HepG2 (cell line): ENCODE results near the gene JTB. TPM values are rescaled to one million over a fixed set of nuclear protein-coding genes. Genes with fewer than 3 reads are reported as not detected.

Experiments used
- CBX2 ChIP-seq, 2 experiments: fragments of 200-600 bp in 1 of 2; sonication (generic); formaldehyde crosslinking in 1 of 2; IDR thresholded peaks; 2 replicates each; pipeline versions ENCODE4 v1.7.0 to v1.8.1; 2018 to 2022; ENCODE audit warnings: low read depth in 2 of 2, low read length in 1 of 2, mild to moderate bottlenecking in 1 of 2, missing genetic modification reagents in 1 of 2
- CSRNP1 ChIP-seq: sonication (generic); formaldehyde crosslinking; IDR thresholded peaks from 2 replicates; pipeline ENCODE4 v1.8.1; 2023; ENCODE audit warnings: mild to moderate bottlenecking, missing genetic modification reagents
- DMTF1 ChIP-seq: sonication (generic); formaldehyde crosslinking; IDR thresholded peaks from 2 replicates; pipeline ENCODE4 v1.4.0; 2020; ENCODE audit warnings: mild to moderate bottlenecking, missing genetic modification reagents
- EHMT2 ChIP-seq: fragments of 200-600 bp; sonication (generic); IDR thresholded peaks from 2 replicates; pipeline ENCODE4 v1.7.0; 2017; ENCODE audit warnings: antibody characterized with exemption, low read depth, low read length, borderline replicate concordance
- HMG20B ChIP-seq: conservative IDR thresholded peaks from 2 replicates; pipeline ENCODE4 v1.6.1; 2016; ENCODE audit warnings: missing genetic modification reagents, missing compliant biosample characterization
- HNF4A ChIP-seq: sonication (generic); formaldehyde crosslinking; IDR thresholded peaks from 2 replicates; pipeline ENCODE4 v1.4.0; 2020; ENCODE audit warnings: missing genetic modification reagents
- KAT8 ChIP-seq: IDR thresholded peaks from 2 replicates; pipeline ENCODE4 v1.6.1; 2016; ENCODE audit warnings: missing genetic modification reagents, missing compliant biosample characterization
- NFE2 ChIP-seq: sonication (generic); formaldehyde crosslinking; IDR thresholded peaks from 2 replicates; pipeline ENCODE4 v1.4.0; 2020; ENCODE audit warnings: missing genetic modification reagents
- NFKBIZ ChIP-seq: IDR thresholded peaks from 2 replicates; pipeline ENCODE4 v1.6.1; 2018; ENCODE audit warnings: missing genetic modification reagents, missing compliant biosample characterization
- SOX13 ChIP-seq, 3 experiments: fragments of 450-650 bp in 1 of 3; sonication (generic) in 1 of 3; formaldehyde crosslinking in 1 of 3; IDR thresholded peaks in 2 of 3; conservative IDR thresholded peaks in 1 of 3; 2 replicates each; pipeline versions ENCODE4 v1.5.0 to v1.6.1; 2016 to 2020; ENCODE audit warnings: antibody characterized with exemption in 1 of 3, mild to moderate bottlenecking in 1 of 3, missing compliant biosample characterization in 1 of 3, missing genetic modification reagents in 1 of 3, moderate library complexity in 1 of 3
- TFDP2 ChIP-seq: sonication (generic); formaldehyde crosslinking; IDR thresholded peaks from 2 replicates; pipeline ENCODE4 v1.4.0; 2020; ENCODE audit warnings: missing genetic modification reagents
- ZBTB2 ChIP-seq: sonication (generic); formaldehyde crosslinking; IDR thresholded peaks from 2 replicates; pipeline ENCODE4 v1.8.0; 2022; ENCODE audit warnings: low read depth, missing genetic modification reagents
- ZFP90 ChIP-seq: sonication (generic); formaldehyde crosslinking; IDR thresholded peaks from 2 replicates; pipeline ENCODE4 v1.8.0; 2022; ENCODE audit warnings: missing genetic modification reagents, mild to moderate bottlenecking, inconsistent platforms, borderline replicate concordance
- ZNF281 ChIP-seq: sonication (generic); formaldehyde crosslinking; IDR thresholded peaks from 2 replicates; pipeline ENCODE4 v1.4.0; 2020; ENCODE audit warnings: missing genetic modification reagents, borderline replicate concordance
- ZNF34 ChIP-seq: sonication (generic); formaldehyde crosslinking; IDR thresholded peaks from 2 replicates; pipeline ENCODE4 v1.4.0; 2020; ENCODE audit warnings: mild to moderate bottlenecking, missing genetic modification reagents, borderline replicate concordance
- ZNF598 ChIP-seq: sonication (generic); formaldehyde crosslinking; IDR thresholded peaks from 2 replicates; pipeline ENCODE4 v1.5.1; 2020; ENCODE audit warnings: mild to moderate bottlenecking, missing genetic modification reagents, borderline replicate concordance
- ZNF703 ChIP-seq: sonication (generic); formaldehyde crosslinking; IDR thresholded peaks from 2 replicates; pipeline ENCODE4 v1.5.1; 2020; ENCODE audit warnings: missing genetic modification reagents, mild to moderate bottlenecking, moderate library complexity, borderline replicate concordance
- polyA plus RNA-seq, 8 experiments: library from polyadenylated mRNA; depleted of rRNA in 3 of 8; stranded (reverse) in 7 of 8; unstranded in 1 of 8; fragments of >200 nt; fragmentation: Illumina TruSeq in 4 of 8; extraction: Trizol in 4 of 8; gene quantifications; 2 replicates each; pipeline versions ENCODE4 v1.2.1 to v1.2.3, GENCODE V29; 2011 to 2016; ENCODE audit warnings: low read depth in 4 of 8, missing spikeins in 1 of 8, mixed read lengths in 1 of 8; ENCODE audit not compliant: insufficient read depth in 1 of 8
- total RNA-seq, 5 experiments: library from RNA; depleted of rRNA; stranded (reverse); fragments of >200 nt; fragmentation: Illumina TruSeq; extraction: Trizol; gene quantifications; 2 replicates each; pipeline ENCODE4 v1.2.3, GENCODE V29; 2016; ENCODE audit warnings: low read depth in 1 of 5

Gene JTB
- total and polyA plus RNA-seq, 2 of the 13 experiments (the other 11 are each of a cell fraction or from before 2014, with no cell fraction given) = 96.7 to 99.2 TPM

GRCh38 chr1:153963030-153963849 is 14.2 kb downstream of the JTB start, which contains the start of gene SLC39A1 (continued):
- TF ChIP-seq TFDP2 (peak; percentile 46), CSRNP1 (CRISPR knock-in tag) (no peak), HNF4A (CRISPR knock-in tag) (no peak), ZNF34 (CRISPR knock-in tag) (no peak), HMG20B (no peak), ZNF598 (no peak), NFE2 (no peak), ZFP90 (CRISPR knock-in tag) (peak; percentile 24; the same call in 1 of the 2 replicates), SOX13 (IDR thresholded peaks at IDR 0.05) (no peak), SOX13 (CRISPR knock-in tag; conservative IDR thresholded peaks at IDR 0.05 in 1 of 2, IDR thresholded peaks at IDR 0.05 in 1 of 2) (0 out of 4 replicates have a peak, but pooled peaks of 1 of the 2 experiments have one; percentile 15), EHMT2 (no peak), DMTF1 (no peak), NFKBIZ (CRISPR knock-in tag) (no peak), ZBTB2 (CRISPR knock-in tag) (no peak), ZNF703 (CRISPR knock-in tag) (no peak), KAT8 (peak; percentile 61), ZNF281 (peak; percentile 95), CBX2 (IDR thresholded peaks at IDR 0.05; ENCODE audit: low read depth, low read length) (no peak), CBX2 (CRISPR knock-in tag; IDR thresholded peaks at IDR 0.05; ENCODE audit: low read depth) (no peak)
